Right lobe of liver (tissue), 6 donors: ENCODE data around the gene SLCO2A1. TPM values are rescaled to one million over a fixed set of nuclear protein-coding genes. Genes with fewer than 3 reads are reported as not detected.

ENCODE experiments used
- ATAC-seq, 4 donors: fragments of 200-7000 bp; cut with Tn5 transposase; one replicate each; pipeline ENCODE4 v1.9.1; 2020; ENCODE audit warnings: mild to moderate bottlenecking in 4 of 4, moderate library complexity in 4 of 4
- DNase-seq, 3 donors: peaks; one replicate each; pipeline ENCODE4 v3.0.0-alpha.2; 2020
- H3K27ac ChIP-seq, 3 donors: fragments of 200-600 bp; one replicate each; pipeline ENCODE4 v1.8.0; 2022
- H3K27me3 ChIP-seq, 2 donors: fragments of 200-600 bp; one replicate each; pipeline ENCODE4 v1.8.0; 2022
- H3K36me3 ChIP-seq, 4 donors: fragments of 200-600 bp; sonication (generic) in 1 of 4; one replicate each; pipeline versions ENCODE4 v1.5.1 to v1.8.0; 2017 to 2022; ENCODE audit warnings: control low read depth in 1 of 4
- H3K4me1 ChIP-seq, 4 donors: fragments of 200-600 bp; sonication (generic) in 1 of 4; one replicate each; pipeline versions ENCODE4 v1.5.1 to v1.8.0; 2017 to 2022; ENCODE audit warnings: control low read depth in 1 of 4
- H3K4me3 ChIP-seq, 3 donors: fragments of 200-600 bp; one replicate each; pipeline ENCODE4 v1.8.0; 2022
- H3K9me3 ChIP-seq, 4 donors: fragments of 200-600 bp; sonication (generic) in 1 of 4; one replicate each; pipeline versions ENCODE4 v1.5.1 to v1.8.0; 2017 to 2022; ENCODE audit warnings: control low read depth in 1 of 4
- POLR2A ChIP-seq: fragments of 450-650 bp; IDR thresholded peaks from one replicate; pipeline ENCODE4 v1.6.1; 2017; ENCODE audit warnings: antibody characterized with exemption, mild to moderate bottlenecking
- WGBS: methylation state at CpG from one replicate; pipeline ENCODE4 v1.1.6; 2018; ENCODE audit warnings: low coverage, low lambda C conversion rate; ENCODE audit not compliant: insufficient coverage; ENCODE audit errors: missing lambda C conversion rate; 5-methylcytosine and 5-hydroxymethylcytosine counted together
- intact Hi-C, 2 donors: fragments of 100-400 bp; cut with DNase I; formaldehyde crosslinking; loops; one replicate each; pipeline versions ENCODE4 v1.11.2 to v1.14.1; 2022
- total RNA-seq, 6 experiments: library from RNA; depleted of rRNA in 2 of 6; stranded (reverse); fragments of >200 nt in 2 of 6; fragmentation: NEBNext Ultra II Directional in 3 of 6; extraction: Animal tissue kit (Norgen Biotek cat#: 25700) in 3 of 6; gene quantifications; one replicate each; pipeline versions ENCODE4 v1.1.0 to v1.2.4, GENCODE V29; 2016 to 2023
- TF ChIP-seq, protein P1 (sequence below), 4 donors: fragments of 200-600 bp in 3 of 4; fragments of 450-650 bp in 1 of 4; IDR thresholded peaks; one replicate each; pipeline versions ENCODE4 v1.5.1 to v1.8.0; 2016 to 2022; ENCODE audit warnings: antibody characterized with exemption in 4 of 4, mild to moderate bottlenecking in 2 of 4
- donor health status: DM: no; HTN: yes; CAD: no.
- donor health status: DM: no; HTN: no; CAD: no.
- donor health status: DM: no; HTN: no; CAD: no.
- donor health status: DM: no; HTN: yes; CAD: no.
- donor health status: DM: no; HTN: yes; CAD: no.

SLCO2A1 gene
- total RNA-seq, 6 experiments from 2014 or later = 0.71 to 4.4 (median 1.5) TPM

DNA sequence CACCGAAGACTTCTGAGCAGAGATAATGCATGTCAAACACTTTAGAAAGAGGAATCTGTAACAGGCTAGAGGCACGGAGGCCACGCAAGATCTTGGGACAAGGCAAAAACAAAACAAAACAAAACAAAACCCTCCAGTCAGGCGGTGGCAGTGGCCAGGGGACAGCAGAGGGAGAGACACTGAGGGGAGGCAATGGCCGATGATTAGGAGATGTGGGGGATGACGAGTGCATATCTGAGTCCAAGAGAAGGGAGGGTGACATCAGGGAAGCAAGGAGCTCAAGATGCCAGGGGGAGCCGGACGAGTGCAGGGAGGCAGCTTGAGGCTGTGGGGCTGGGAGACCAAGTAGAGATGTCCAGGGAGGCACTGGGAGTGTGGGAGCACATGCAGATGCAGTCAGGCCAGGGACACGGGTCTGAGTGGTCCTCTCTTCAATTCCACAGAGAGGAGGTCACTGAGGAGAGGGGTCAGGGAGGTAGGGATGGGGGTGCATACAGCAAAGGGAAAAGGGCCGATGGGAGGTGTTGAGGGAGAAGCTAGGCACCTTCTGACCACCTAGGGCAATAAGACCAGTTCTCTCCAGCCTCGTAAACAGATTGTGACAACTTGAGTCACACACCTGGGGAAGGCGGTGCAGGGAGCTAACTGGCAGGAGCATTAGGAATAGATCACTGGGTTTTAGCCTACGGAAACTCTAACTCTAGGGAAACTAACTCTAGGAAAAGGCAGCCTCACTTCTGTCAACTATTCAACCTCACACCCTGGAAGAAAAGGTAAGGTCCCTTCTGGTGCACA lies 29.6 kb downstream of the SLCO2A1 start:
- H3K4me1 ChIP-seq = no peaks in the 10 kb centered on the region
- H3K27me3 ChIP-seq = no peaks in the 10 kb centered on the region
- no peaks in the 10 kb centered on the region for H3K9me3 ChIP-seq
- H3K36me3 ChIP-seq = no peaks in the 10 kb centered on the region
- WGBS = 63% methylated on average over 13 of the region's 13 CpGs
- TF ChIP-seq, protein P1, sequence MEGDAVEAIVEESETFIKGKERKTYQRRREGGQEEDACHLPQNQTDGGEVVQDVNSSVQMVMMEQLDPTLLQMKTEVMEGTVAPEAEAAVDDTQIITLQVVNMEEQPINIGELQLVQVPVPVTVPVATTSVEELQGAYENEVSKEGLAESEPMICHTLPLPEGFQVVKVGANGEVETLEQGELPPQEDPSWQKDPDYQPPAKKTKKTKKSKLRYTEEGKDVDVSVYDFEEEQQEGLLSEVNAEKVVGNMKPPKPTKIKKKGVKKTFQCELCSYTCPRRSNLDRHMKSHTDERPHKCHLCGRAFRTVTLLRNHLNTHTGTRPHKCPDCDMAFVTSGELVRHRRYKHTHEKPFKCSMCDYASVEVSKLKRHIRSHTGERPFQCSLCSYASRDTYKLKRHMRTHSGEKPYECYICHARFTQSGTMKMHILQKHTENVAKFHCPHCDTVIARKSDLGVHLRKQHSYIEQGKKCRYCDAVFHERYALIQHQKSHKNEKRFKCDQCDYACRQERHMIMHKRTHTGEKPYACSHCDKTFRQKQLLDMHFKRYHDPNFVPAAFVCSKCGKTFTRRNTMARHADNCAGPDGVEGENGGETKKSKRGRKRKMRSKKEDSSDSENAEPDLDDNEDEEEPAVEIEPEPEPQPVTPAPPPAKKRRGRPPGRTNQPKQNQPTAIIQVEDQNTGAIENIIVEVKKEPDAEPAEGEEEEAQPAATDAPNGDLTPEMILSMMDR (IDR thresholded peaks at IDR 0.05) = no peak
- TF ChIP-seq POLR2A = no peak
- no peak overlapping the region for H3K27ac ChIP-seq
- no peak overlapping the region for H3K4me3 ChIP-seq
- ATAC-seq (no peak), DNase-seq (no peak)
- intact Hi-C loops = no loop called here

DNA sequence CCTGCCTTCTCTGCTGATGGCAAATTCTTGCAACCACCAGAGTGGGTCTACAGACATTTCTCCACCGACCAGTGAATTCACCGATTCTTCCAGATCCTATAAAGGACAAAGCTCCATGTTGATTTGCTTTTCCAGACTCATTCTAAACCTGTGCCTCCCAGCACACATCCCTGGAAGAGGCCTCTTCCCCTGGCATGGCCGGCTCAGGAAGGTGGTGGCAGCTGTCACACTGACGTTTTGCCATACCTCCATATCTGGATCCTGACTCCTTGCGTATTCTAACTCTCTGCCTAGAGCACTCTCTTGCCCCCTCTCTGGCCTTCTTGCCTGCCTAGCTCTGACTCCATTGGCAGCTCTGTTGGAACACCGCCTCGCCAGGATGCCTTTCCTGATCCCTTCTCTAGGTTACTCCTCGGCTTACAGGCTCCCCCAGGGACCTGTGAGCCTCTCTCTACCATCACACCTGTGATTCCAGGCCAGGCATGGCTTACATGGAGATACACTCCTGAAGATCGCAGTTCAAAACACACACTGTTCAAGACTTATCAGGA lies 31.0 kb downstream of the SLCO2A1 start:
- Histone ChIP-seq H3K27ac (no peak overlapping the region), H3K27me3 (no peaks in the 10 kb centered on the region), H3K4me1 (no peaks in the 10 kb centered on the region), H3K36me3 (no peaks in the 10 kb centered on the region), H3K4me3 (no peak overlapping the region), H3K9me3 (no peaks in the 10 kb centered on the region)
- ATAC-seq = no peak
- no peak for TF ChIP-seq POLR2A
- TF ChIP-seq, protein P1 (IDR thresholded peaks at IDR 0.05) = no peak
- intact Hi-C loops = no loop called here
- 70% methylated on average over 9 of the region's 9 CpGs for WGBS
- no peak for DNase-seq

DNA sequence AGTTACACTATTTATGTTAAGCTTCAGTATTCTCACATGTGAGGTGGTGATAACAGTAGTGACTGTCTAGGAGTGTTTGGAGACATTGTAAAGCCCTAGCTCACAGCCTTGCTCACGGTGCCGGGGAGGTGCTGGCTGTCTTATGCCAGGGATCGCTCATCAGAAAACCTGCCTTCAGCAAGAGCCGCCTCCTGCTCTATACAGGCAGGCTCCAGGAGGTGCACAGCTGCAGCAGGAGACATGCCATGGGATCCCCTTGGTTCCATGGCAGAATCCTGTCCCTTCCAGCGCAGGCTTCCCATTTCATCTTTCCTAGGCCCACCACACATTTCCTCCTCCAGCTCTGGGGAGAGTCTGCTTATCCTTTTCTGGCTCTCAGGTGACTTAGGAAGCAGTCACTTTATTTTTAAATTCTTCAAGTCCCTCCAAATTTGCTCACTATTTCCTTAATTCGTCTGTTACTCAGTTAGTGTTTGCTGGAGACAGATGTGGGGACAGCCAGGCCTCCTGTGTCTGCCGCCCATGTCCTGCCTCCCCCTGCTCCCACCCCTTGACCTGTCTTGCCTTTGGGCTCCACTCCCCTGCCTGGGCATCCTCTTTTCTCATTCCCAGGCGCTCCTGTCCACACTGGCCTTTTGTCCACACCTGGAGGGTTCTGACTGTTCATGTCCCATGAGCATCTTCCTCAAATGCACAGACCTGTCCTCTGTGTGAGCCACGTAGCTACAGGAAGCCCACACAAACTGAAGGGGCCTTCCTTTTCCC lies 31.7 kb downstream of the SLCO2A1 start:
- TF ChIP-seq, protein P1 (IDR thresholded peaks at IDR 0.05) = no peak
- TF ChIP-seq POLR2A = no peak
- DNase-seq = no peak
- Histone ChIP-seq H3K4me1 (no peaks in the 10 kb centered on the region), H3K27me3 (no peaks in the 10 kb centered on the region), H3K36me3 (no peaks in the 10 kb centered on the region), H3K27ac (no peak overlapping the region), H3K9me3 (no peaks in the 10 kb centered on the region), H3K4me3 (no peak overlapping the region)
- intact Hi-C loops = no loop called here
- ATAC-seq = no peak
- 53% methylated on average over 5 of the region's 9 CpGs for WGBS

DNA sequence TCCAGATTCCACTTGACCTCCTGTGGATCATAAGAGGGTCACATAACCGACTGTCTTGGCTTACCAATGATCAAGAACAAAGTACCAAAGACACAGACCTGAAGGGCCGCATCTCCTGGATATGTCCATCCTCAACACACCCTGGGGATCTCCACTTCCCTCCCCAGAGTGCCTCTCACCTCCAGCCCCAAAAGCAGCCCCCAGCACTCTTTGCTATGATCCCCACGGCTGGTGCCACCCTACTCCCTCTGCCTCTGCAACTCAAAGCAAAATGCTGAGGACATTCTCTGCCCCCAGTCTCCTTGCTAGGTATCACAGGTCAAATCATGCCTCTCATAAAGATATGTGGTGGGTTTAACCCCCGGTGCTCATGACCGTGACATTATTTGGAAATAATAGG lies 32.7 kb downstream of the SLCO2A1 start:
- TF ChIP-seq, protein P1 (IDR thresholded peaks at IDR 0.05) = no peak
- no peak for TF ChIP-seq POLR2A
- intact Hi-C loops = no loop called here
- Histone ChIP-seq H3K4me1 (no peaks in the 10 kb centered on the region), H3K27me3 (no peaks in the 10 kb centered on the region), H3K27ac (no peak overlapping the region), H3K9me3 (no peaks in the 10 kb centered on the region), H3K4me3 (no peak overlapping the region), H3K36me3 (no peaks in the 10 kb centered on the region)
- no peak for ATAC-seq
- 55% methylated on average over 4 of the region's 5 CpGs for WGBS
- DNase-seq = no peak
